ENCODE data around the gene SAMM50.

- no peak for TF ChIP-seq EZH2phosphoT487 (IDR thresholded peaks at IDR 0.05; ENCODE audit: insufficient read depth, low read depth)
- no peak for TF ChIP-seq EZH2 (IDR thresholded peaks at IDR 0.05; ENCODE audit: insufficient read depth, poor library complexity, severe bottlenecking)
Observed at GRCh38 chr22:43988116-43988820, 33.0 kb downstream of the SAMM50 start.

Data from GM23248 (cell line).